Activated naive CD4-positive, alpha-beta T cell treated with anti-CD3 and anti-CD28 coated beads for 36 hours (primary cell): ENCODE measurements around the gene PLEKHJ1. TPM values are rescaled to one million over a fixed set of nuclear protein-coding genes. Genes with fewer than 3 reads are reported as not detected.

Source experiments
- CTCF ChIA-PET: fragments of 350-600 bp; sonication (Branson Sonifier 250); formaldehyde crosslinking; loops from one replicate; lab custom pipeline; 2021; ENCODE audit warnings: antibody characterized with exemption; lab: Charles Lee
- DNase-seq: peaks from one replicate; pipeline ENCODE4 v3.0.0-alpha.2; 2020
- H3K27ac Mint-ChIP-seq: one replicate; pipeline ENCODE4 v1.8.0; 2021; ENCODE audit warnings: mild to moderate bottlenecking, mixed read lengths
- H3K27me3 Mint-ChIP-seq: one replicate; pipeline ENCODE4 v1.8.0; 2021; ENCODE audit warnings: low read depth, mixed read lengths
- H3K36me3 Mint-ChIP-seq: one replicate; pipeline ENCODE4 v1.8.0; 2021; ENCODE audit warnings: low read depth, mixed read lengths
- H3K4me1 Mint-ChIP-seq: one replicate; pipeline ENCODE4 v1.8.0; 2021; ENCODE audit warnings: low read depth, mixed read lengths
- H3K4me3 Mint-ChIP-seq: one replicate; pipeline ENCODE4 v1.8.0; 2021; ENCODE audit warnings: mild to moderate bottlenecking, moderate library complexity, mixed read lengths
- H3K9me3 Mint-ChIP-seq: one replicate; pipeline ENCODE4 v1.8.0; 2021; ENCODE audit warnings: mixed read lengths
- intact Hi-C: fragments of 100-400 bp; cut with micrococcal nuclease; formaldehyde crosslinking; loops from one replicate; pipeline ENCODE4 v1.15.1; 2023
- total RNA-seq, 2 experiments: library from RNA; stranded (reverse); gene quantifications; one replicate each; pipeline ENCODE4 v1.2.3, GENCODE V29; 2021

Gene PLEKHJ1
- total RNA-seq, 2 experiments from 2014 or later, result 56.9 to 60.6 TPM

GRCh38 chr19:2192862-2193261 lies 43.3 kb downstream of the PLEKHJ1 start:
- H3K27me3 Mint-ChIP-seq, result no peaks in the 10 kb centered on the region

GRCh38 chr19:2191456-2192310 lies 44.4 kb downstream of the PLEKHJ1 start:
- intact Hi-C loops, result no loop called here
- no peak for DNase-seq
- H3K36me3 Mint-ChIP-seq, result peaks cover 30% of the 10 kb centered on the region
- H3K4me3 Mint-ChIP-seq, result no peak overlapping the region
- H3K27me3 Mint-ChIP-seq, result no peaks in the 10 kb centered on the region
- no peaks in the 10 kb centered on the region for H3K9me3 Mint-ChIP-seq
- no peak overlapping the region for H3K27ac Mint-ChIP-seq
- CTCF ChIA-PET, result no interaction called here
- no peaks in the 10 kb centered on the region for H3K4me1 Mint-ChIP-seq

More at GRCh38 chr19:2192862-2193261, 43.3 kb downstream of the PLEKHJ1 start:
- intact Hi-C loops, result no loop called here
- Mint-ChIP-seq H3K36me3 (peaks cover 31% of the 10 kb centered on the region), H3K9me3 (no peaks in the 10 kb centered on the region), H3K4me3 (no peak overlapping the region), H3K27ac (no peak overlapping the region), H3K4me1 (peaks cover 2% of the 10 kb centered on the region)
- DNase-seq, result no peak
- CTCF ChIA-PET, result no interaction called here

GRCh38 chr19:2190848-2191455 lies 45.2 kb downstream of the PLEKHJ1 start:
- intact Hi-C loops, result no loop called here
- Mint-ChIP-seq H3K4me3 (no peak overlapping the region), H3K27ac (no peak overlapping the region), H3K27me3 (no peaks in the 10 kb centered on the region), H3K4me1 (no peaks in the 10 kb centered on the region), H3K36me3 (peaks cover 31% of the 10 kb centered on the region), H3K9me3 (no peaks in the 10 kb centered on the region)
- no peak for DNase-seq
- CTCF ChIA-PET, result no interaction called here

- H3K36me3 Mint-ChIP-seq, result peaks cover 34% of the 10 kb centered on the region
- H3K9me3 Mint-ChIP-seq, result no peaks in the 10 kb centered on the region
- CTCF ChIA-PET, result no interaction called here
- no peak overlapping the region for H3K4me3 Mint-ChIP-seq
- intact Hi-C loops, result no loop called here
- DNase-seq, result no peak
- H3K4me1 Mint-ChIP-seq, result no peaks in the 10 kb centered on the region
- H3K27ac Mint-ChIP-seq, result no peak overlapping the region
- H3K27me3 Mint-ChIP-seq, result no peaks in the 10 kb centered on the region
Measured at GRCh38 chr19:2189880-2190279, 46.2 kb downstream of the PLEKHJ1 start.

GRCh38 chr19:2188708-2189385 lies 47.3 kb downstream of the PLEKHJ1 start:
- no peaks in the 10 kb centered on the region for H3K9me3 Mint-ChIP-seq
- H3K4me3 Mint-ChIP-seq, result no peak overlapping the region
- peaks cover 41% of the 10 kb centered on the region for H3K36me3 Mint-ChIP-seq
- H3K4me1 Mint-ChIP-seq, result peaks cover 2% of the 10 kb centered on the region
- no peaks in the 10 kb centered on the region for H3K27me3 Mint-ChIP-seq
- CTCF ChIA-PET, result interaction anchor here (0.5 kb wide), 1 partner anchor 97 kb away, joined by 4 read pairs; no protein-coding TSS in a partner anchor
- no peak overlapping the region for H3K27ac Mint-ChIP-seq
- intact Hi-C loops, result no loop called here
- DNase-seq, result no peak

- Mint-ChIP-seq H3K9me3 (no peaks in the 10 kb centered on the region), H3K4me1 (peaks cover 2% of the 10 kb centered on the region), H3K27me3 (no peaks in the 10 kb centered on the region), H3K27ac (no peak overlapping the region), H3K4me3 (no peak overlapping the region), H3K36me3 (peaks cover 33% of the 10 kb centered on the region)
- DNase-seq, result no peak
- intact Hi-C loops, result no loop called here
- CTCF ChIA-PET, result interaction anchor here (0.6 to 0.9 kb wide), 3 partner anchors 12 to 408 kb away, joined by 3 to 4 read pairs (median 3); no protein-coding TSS in a partner anchor
Measured at GRCh38 chr19:2187159-2187558, 49.0 kb downstream of the PLEKHJ1 start.

- Mint-ChIP-seq H3K9me3 (no peaks in the 10 kb centered on the region), H3K36me3 (peaks cover 31% of the 10 kb centered on the region), H3K27ac (no peak overlapping the region), H3K4me3 (no peak overlapping the region), H3K4me1 (peaks cover 2% of the 10 kb centered on the region), H3K27me3 (no peaks in the 10 kb centered on the region)
- no peak for DNase-seq
- intact Hi-C loops, result no loop called here
- CTCF ChIA-PET, result interaction anchor here (0.7 to 0.9 kb wide), 2 partner anchors 9 to 13 kb away, joined by 3 to 4 read pairs; no protein-coding TSS in a partner anchor
Measured at GRCh38 chr19:2186071-2186846, 49.9 kb downstream of the PLEKHJ1 start.

GRCh38 chr19:2185734-2186070 lies 50.4 kb downstream of the PLEKHJ1 start:
- Mint-ChIP-seq H3K9me3 (no peaks in the 10 kb centered on the region), H3K4me1 (peaks cover 2% of the 10 kb centered on the region), H3K36me3 (peaks cover 26% of the 10 kb centered on the region), H3K27ac (no peak overlapping the region), H3K4me3 (no peak overlapping the region), H3K27me3 (no peaks in the 10 kb centered on the region)
- CTCF ChIA-PET, result interaction anchor here (0.7 kb wide), 1 partner anchor 8 kb away, joined by 4 read pairs; no protein-coding TSS in a partner anchor
- no peak for DNase-seq
- intact Hi-C loops, result no loop called here

GRCh38 chr19:2184422-2184975 lies 51.6 kb downstream of the PLEKHJ1 start:
- H3K4me3 Mint-ChIP-seq, result no peak overlapping the region
- H3K4me1 Mint-ChIP-seq, result peaks cover 2% of the 10 kb centered on the region
- CTCF ChIA-PET, result interaction anchor here (0.6 kb wide), 1 partner anchor 29 kb away, joined by 3 read pairs; no protein-coding TSS in a partner anchor
- H3K9me3 Mint-ChIP-seq, result no peaks in the 10 kb centered on the region
- intact Hi-C loops, result no loop called here
- DNase-seq, result no peak
- H3K27me3 Mint-ChIP-seq, result no peaks in the 10 kb centered on the region
- H3K36me3 Mint-ChIP-seq, result peaks cover 27% of the 10 kb centered on the region
- H3K27ac Mint-ChIP-seq, result no peak overlapping the region
